MCF 10A (cell line): Measurements from ENCODE around the gene DISP1. TPM values are rescaled to one million over a fixed set of nuclear protein-coding genes. Genes with fewer than 3 reads are reported as not detected.

Source experiments
- BruUV-seq: library from RNA; stranded (reverse); fragments of 400-500 nt; replicated peaks from 2 replicates; lab custom pipeline; 2021; lab: Mats Ljungman, UMichigan
- CTCF ChIA-PET: fragments of 300-600 bp; sonication (Branson Sonifier 250); formaldehyde crosslinking; extraction: SDS; loops from one replicate; lab custom pipeline; 2021; ENCODE audit warnings: antibody characterized with exemption, inconsistent platforms; lab: Yijun Ruan, JAX
- POLR2A ChIA-PET: fragments of 300-600, 350-650 bp; sonication (Branson Sonifier 250); formaldehyde crosslinking; extraction: SDS; loops from one replicate; lab custom pipeline; 2020; ENCODE audit warnings: antibody characterized with exemption, inconsistent platforms; lab: Yijun Ruan, JAX
- DNase-seq: peaks from one replicate; pipeline ENCODE4 v3.0.0-alpha.2; 2018; ENCODE audit not compliant: unreplicated experiment
- H3K27ac Mint-ChIP-seq: one replicate; pipeline ENCODE4 v1.8.0; 2022; ENCODE audit warnings: mild to moderate bottlenecking, low read depth, mixed read lengths; ENCODE audit not compliant: unreplicated experiment
- H3K27me3 Mint-ChIP-seq: one replicate; pipeline ENCODE4 v1.8.0; 2022; ENCODE audit warnings: mixed read lengths; ENCODE audit not compliant: insufficient read depth, unreplicated experiment
- H3K36me3 Mint-ChIP-seq: one replicate; pipeline ENCODE4 v1.8.0; 2022; ENCODE audit warnings: mild to moderate bottlenecking, moderate library complexity, mixed read lengths; ENCODE audit not compliant: insufficient read depth, unreplicated experiment
- H3K4me1 Mint-ChIP-seq: one replicate; pipeline ENCODE4 v1.8.0; 2022; ENCODE audit warnings: mixed read lengths; ENCODE audit not compliant: insufficient read depth, unreplicated experiment
- H3K4me3 Mint-ChIP-seq: one replicate; pipeline ENCODE4 v1.8.0; 2022; ENCODE audit warnings: mild to moderate bottlenecking, moderate library complexity, mixed read lengths; ENCODE audit not compliant: unreplicated experiment
- H3K9me3 Mint-ChIP-seq: one replicate; pipeline ENCODE4 v1.8.0; 2022; ENCODE audit warnings: mixed read lengths; ENCODE audit not compliant: unreplicated experiment
- CTCF ChIP-seq: fragments of 200-600 bp; IDR thresholded peaks from one replicate; pipeline ENCODE4 v1.8.0; 2022; ENCODE audit warnings: antibody characterized with exemption, mild to moderate bottlenecking; ENCODE audit not compliant: unreplicated experiment
- intact Hi-C: fragments of 100-400 bp; cut with micrococcal nuclease; formaldehyde crosslinking; loops from 2 replicates; pipeline ENCODE4 v1.14.1; 2022
- total RNA-seq: library from RNA; stranded (reverse); gene quantifications from 2 replicates; pipeline ENCODE4 v1.2.3, GENCODE V29; 2022

The DISP1 gene
- total RNA-seq, 1 experiment from 2014 or later, result 6.7 TPM

DNA sequence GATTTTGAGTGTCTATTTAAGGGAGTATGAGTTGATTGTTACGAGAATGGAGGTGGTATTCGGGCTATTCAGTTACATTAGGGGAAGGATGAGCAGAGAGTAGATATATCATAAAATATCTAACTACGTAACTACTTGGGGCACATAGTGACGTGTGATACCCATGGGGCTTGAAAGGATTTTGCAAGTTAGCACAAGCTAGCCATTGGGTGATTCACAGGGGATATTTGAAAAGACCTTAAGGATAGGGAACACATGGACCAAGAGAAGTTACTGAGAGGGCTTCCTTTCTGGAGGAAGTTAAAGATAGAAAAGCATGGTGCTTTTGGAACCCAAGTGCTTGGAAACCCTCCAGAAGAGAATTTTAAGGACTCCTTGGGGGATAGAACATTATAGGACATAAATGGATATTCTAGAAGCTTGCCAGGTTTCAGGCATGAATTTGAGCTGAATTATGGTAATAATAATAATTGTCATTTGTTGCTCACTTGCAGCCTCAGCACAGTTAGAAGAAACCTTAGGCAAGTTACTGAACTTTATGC, 5.4 kb downstream of the DISP1 start:
- Mint-ChIP-seq H3K9me3 (no peaks in the 10 kb centered on the region), H3K4me3 (no peak overlapping the region), H3K36me3 (no peaks in the 10 kb centered on the region), H3K27me3 (no peaks in the 10 kb centered on the region), H3K4me1 (peaks cover 34% of the 10 kb centered on the region), H3K27ac (no peak overlapping the region)
- POLR2A ChIA-PET, result interaction anchor here (0.6 to 0.9 kb wide), 2 partner anchors 17 to 29 kb away, joined by 3 read pairs; no protein-coding TSS in a partner anchor
- CTCF ChIA-PET, result interaction anchor here (0.6 to 4.5 kb wide), 8 partner anchors 22 to 270 kb away, joined by 3 to 15 read pairs (median 3); partner anchors contain the start of gene FAM177B
- BruUV-seq, result no TSS peak
- TF ChIP-seq CTCF, result no peak
- intact Hi-C loops, result no loop called here
- no peak for DNase-seq

DNA sequence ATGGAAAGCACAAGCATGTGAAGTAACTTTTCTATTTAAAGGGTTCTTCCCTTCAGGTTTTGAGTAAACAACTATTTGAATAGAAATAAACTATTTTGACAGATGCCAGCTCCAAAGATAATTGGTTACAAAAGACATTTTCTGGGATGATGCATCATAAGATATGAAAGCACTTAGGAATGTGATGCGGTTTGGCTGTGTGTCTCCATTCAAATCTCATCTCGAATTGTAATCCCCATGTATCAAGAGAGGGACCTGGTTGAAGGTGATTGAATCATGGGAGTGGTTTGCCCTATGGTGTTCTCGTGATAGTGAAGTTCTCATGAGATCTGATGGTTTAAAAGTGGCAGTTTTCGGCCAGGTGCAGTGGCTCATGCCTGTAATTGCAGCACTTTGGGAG, 6.4 kb downstream of the DISP1 start:
- Mint-ChIP-seq H3K27ac (no peak overlapping the region), H3K36me3 (no peaks in the 10 kb centered on the region), H3K4me1 (peaks cover 31% of the 10 kb centered on the region), H3K4me3 (no peak overlapping the region), H3K9me3 (no peaks in the 10 kb centered on the region), H3K27me3 (no peaks in the 10 kb centered on the region)
- intact Hi-C loops, result no loop called here
- no TSS peak for BruUV-seq
- TF ChIP-seq CTCF, result no peak
- DNase-seq, result no peak
- ChIA-PET POLR2A (interaction anchor here (0.7 kb wide), 1 partner anchor 109 kb away, joined by 3 read pairs; no protein-coding TSS in a partner anchor), CTCF (interaction anchor here (0.6 to 4.5 kb wide), 5 partner anchors 64 to 269 kb away, joined by 3 to 15 read pairs (median 3); no protein-coding TSS in a partner anchor)

GRCh38 chr1:222823695-222824094, 8.9 kb downstream of the DISP1 start:
- no peak overlapping the region for H3K4me3 Mint-ChIP-seq
- no peak for DNase-seq
- peaks cover 16% of the 10 kb centered on the region for H3K4me1 Mint-ChIP-seq
- H3K36me3 Mint-ChIP-seq, result no peaks in the 10 kb centered on the region
- ChIA-PET POLR2A (interaction anchor here (0.9 to 1.5 kb wide), 6 partner anchors 8 to 199 kb away, joined by 3 to 4 read pairs (median 4); no protein-coding TSS in a partner anchor), CTCF (interaction anchor here (0.7 to 4.5 kb wide), 6 partner anchors 10 to 1769 kb away, joined by 3 to 15 read pairs (median 4); no protein-coding TSS in a partner anchor)
- no peaks in the 10 kb centered on the region for H3K9me3 Mint-ChIP-seq
- no peak overlapping the region for H3K27ac Mint-ChIP-seq
- BruUV-seq, result no TSS peak
- H3K27me3 Mint-ChIP-seq, result no peaks in the 10 kb centered on the region
- intact Hi-C loops, result no loop called here
- no peak for TF ChIP-seq CTCF

- POLR2A ChIA-PET, result interaction anchor here (0.9 to 1.2 kb wide), 3 partner anchors 9 to 14 kb away, joined by 3 to 4 read pairs (median 3); no protein-coding TSS in a partner anchor
- Mint-ChIP-seq H3K27ac (no peak overlapping the region), H3K4me3 (no peak overlapping the region), H3K36me3 (no peaks in the 10 kb centered on the region), H3K4me1 (peaks cover 16% of the 10 kb centered on the region), H3K9me3 (no peaks in the 10 kb centered on the region), H3K27me3 (no peaks in the 10 kb centered on the region)
- intact Hi-C loops, result no loop called here
- CTCF ChIA-PET, result interaction anchor here (0.7 to 0.9 kb wide), 3 partner anchors 14 to 1768 kb away, joined by 3 to 4 read pairs (median 3); no protein-coding TSS in a partner anchor
- BruUV-seq, result no TSS peak
- TF ChIP-seq CTCF, result no peak
- no peak for DNase-seq
Observed at GRCh38 chr1:222824641-222825040, 9.8 kb downstream of the DISP1 start.
